HepG2 (cell line): Measurements from ENCODE around the gene CUL1. TPM values are rescaled to one million over a fixed set of nuclear protein-coding genes. Genes with fewer than 3 reads are reported as not detected.

Source experiments
- BORCS8-MEF2B ChIP-seq: sonication (generic); formaldehyde crosslinking; IDR thresholded peaks from 2 replicates; pipeline ENCODE4 v1.8.0; 2022; ENCODE audit warnings: mild to moderate bottlenecking, missing genetic modification reagents
- CEBPB ChIP-seq: IDR thresholded peaks from 2 replicates; pipeline ENCODE4 v1.6.1; 2011; ENCODE audit warnings: low read depth, low read length, improper control_type of control experiment, borderline replicate concordance
- ISL2 ChIP-seq: sonication (generic); formaldehyde crosslinking; IDR thresholded peaks from 2 replicates; pipeline ENCODE4 v1.5.0; 2020; ENCODE audit warnings: missing genetic modification reagents
- KIAA2018 ChIP-seq: sonication (generic); formaldehyde crosslinking; IDR thresholded peaks from 2 replicates; pipeline ENCODE4 v1.5.0; 2020; ENCODE audit warnings: mild to moderate bottlenecking, missing genetic modification reagents, borderline replicate concordance
- RAD51 ChIP-seq: fragments of 450-650 bp; IDR thresholded peaks from 2 replicates; pipeline ENCODE4 v1.6.1; 2016; ENCODE audit warnings: borderline replicate concordance
- RARA ChIP-seq: IDR thresholded peaks from 2 replicates; pipeline ENCODE4 v1.6.1; 2016; ENCODE audit warnings: missing genetic modification reagents, missing compliant biosample characterization
- SNRNP70 ChIP-seq: fragments of 200-400 bp; formaldehyde crosslinking; IDR thresholded peaks from 2 replicates; pipeline ENCODE4 v1.6.1; 2017; ENCODE audit warnings: mild to moderate bottlenecking, low read depth, low read length, moderate library complexity
- ZHX2 ChIP-seq, 2 experiments: sonication (generic) in 1 of 2; formaldehyde crosslinking in 1 of 2; IDR thresholded peaks; 2 replicates each; pipeline versions ENCODE4 v1.6.1 to v1.9.0; 2014 to 2022; ENCODE audit warnings: antibody characterized with exemption in 1 of 2, borderline replicate concordance in 1 of 2, inconsistent platforms in 1 of 2, low read depth in 1 of 2, missing genetic modification reagents in 1 of 2
- ZNF17 ChIP-seq: sonication (generic); formaldehyde crosslinking; IDR thresholded peaks from 2 replicates; pipeline ENCODE4 v1.5.0; 2020; ENCODE audit warnings: mild to moderate bottlenecking, missing genetic modification reagents
- ZNF3 ChIP-seq: IDR thresholded peaks from 2 replicates; pipeline ENCODE4 v1.7.0; 2017; ENCODE audit warnings: inconsistent platforms
- ZNF362 ChIP-seq: sonication (generic); formaldehyde crosslinking; IDR thresholded peaks from 2 replicates; pipeline ENCODE4 v1.4.0; 2020; ENCODE audit warnings: missing genetic modification reagents, mild to moderate bottlenecking, borderline replicate concordance
- ZNF468 ChIP-seq: sonication (generic); formaldehyde crosslinking; IDR thresholded peaks from 2 replicates; pipeline ENCODE4 v1.8.0; 2022; ENCODE audit warnings: mild to moderate bottlenecking, moderate library complexity, missing genetic modification reagents
- ZNF678 ChIP-seq: sonication (generic); formaldehyde crosslinking; IDR thresholded peaks from 2 replicates; pipeline ENCODE4 v1.4.0; 2020; ENCODE audit warnings: mild to moderate bottlenecking, missing genetic modification reagents
- polyA plus RNA-seq, 8 experiments: library from polyadenylated mRNA; depleted of rRNA in 3 of 8; stranded (reverse) in 7 of 8; unstranded in 1 of 8; fragments of >200 nt; fragmentation: Illumina TruSeq in 4 of 8; extraction: Trizol in 4 of 8; gene quantifications; 2 replicates each; pipeline versions ENCODE4 v1.2.1 to v1.2.3, GENCODE V29; 2011 to 2016; ENCODE audit warnings: low read depth in 4 of 8, missing spikeins in 1 of 8, mixed read lengths in 1 of 8; ENCODE audit not compliant: insufficient read depth in 1 of 8
- total RNA-seq, 5 experiments: library from RNA; depleted of rRNA; stranded (reverse); fragments of >200 nt; fragmentation: Illumina TruSeq; extraction: Trizol; gene quantifications; 2 replicates each; pipeline ENCODE4 v1.2.3, GENCODE V29; 2016; ENCODE audit warnings: low read depth in 1 of 5

CUL1 gene
- total and polyA plus RNA-seq, 2 of the 13 experiments (the other 11 are each of a cell fraction or from before 2014, with no cell fraction given): 30.1 to 45.9 TPM

GRCh38 chr7:148699024-148699781, 500 bp downstream of the CUL1 start (continued):
- no peak for TF ChIP-seq KIAA2018 (CRISPR knock-in tag)
- TF ChIP-seq SNRNP70: no peak
- TF ChIP-seq CEBPB: peak; percentile 93
- TF ChIP-seq RARA (CRISPR knock-in tag): peak; percentile 49
- TF ChIP-seq ZHX2 (IDR thresholded peaks at IDR 0.05; ENCODE audit: low read depth): no peak
- peak; percentile 41; the same call in 1 of the 2 replicates for TF ChIP-seq ZHX2 (CRISPR knock-in tag; IDR thresholded peaks at IDR 0.05; ENCODE audit: borderline replicate concordance)
- TF ChIP-seq ZNF678 (CRISPR knock-in tag): no peak
- no peak for TF ChIP-seq RAD51
- peak; percentile 57; the same call in 1 of the 2 replicates for TF ChIP-seq BORCS8-MEF2B (CRISPR knock-in tag)
- no peak for TF ChIP-seq ZNF3 (CRISPR knock-in tag)
- no peak for TF ChIP-seq ZNF362 (CRISPR knock-in tag)
- peak; percentile 21; the same call in 1 of the 2 replicates for TF ChIP-seq ISL2 (CRISPR knock-in tag)
- TF ChIP-seq ZNF468 (CRISPR knock-in tag): no peak
- TF ChIP-seq ZNF17 (CRISPR knock-in tag): no peak
